NCI-H2107 treated with DMSO at 0.1 percent for 48 hours (cell line): ENCODE data around the gene BTBD9.

Experiments used
- DNase-seq: peaks from one replicate; lab custom pipeline; 2025; ENCODE audit not compliant: unreplicated experiment; lab: John Stamatoyannopoulos, UW

The BTBD9 gene

DNA sequence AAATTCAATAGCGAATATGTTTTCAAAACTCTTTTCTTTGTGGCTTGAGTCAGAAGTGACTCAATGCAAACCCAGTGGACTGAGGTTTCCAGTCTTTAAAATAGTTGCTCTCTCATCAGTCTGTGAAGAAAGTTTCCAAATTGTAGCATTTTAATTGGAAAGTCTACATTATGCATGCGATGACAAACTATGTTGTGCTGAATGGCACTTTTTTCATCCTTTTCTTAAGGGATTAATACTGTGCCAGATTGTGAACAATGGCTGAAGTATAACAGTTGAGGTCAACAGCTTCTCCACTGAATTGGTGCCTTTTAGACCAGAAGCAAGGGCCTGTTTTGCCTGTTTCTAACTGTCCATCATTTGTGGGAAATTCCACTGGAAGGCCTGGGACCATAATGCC, 377.1 kb downstream of the BTBD9 start:
- DNase-seq: no peak

DNA sequence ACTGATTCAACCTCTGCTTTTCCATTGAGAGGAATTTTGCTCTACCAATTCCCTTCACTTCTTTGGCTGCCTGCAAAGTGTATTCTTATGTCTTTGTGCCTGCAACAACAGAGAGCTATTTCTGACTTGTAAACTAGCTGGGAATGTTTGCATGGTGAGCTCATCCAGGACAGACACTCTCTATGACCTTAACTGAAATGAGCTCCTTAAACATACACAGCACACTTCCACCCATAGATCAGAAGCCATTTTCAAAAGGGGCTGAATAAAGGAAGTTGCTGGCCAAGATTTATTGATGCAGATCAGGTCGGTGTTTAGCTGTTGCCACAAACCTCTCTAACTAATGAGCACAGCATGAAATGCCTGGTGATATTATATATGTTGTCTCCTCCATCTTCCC, 377.7 kb downstream of the BTBD9 start:
- no peak for DNase-seq

DNA sequence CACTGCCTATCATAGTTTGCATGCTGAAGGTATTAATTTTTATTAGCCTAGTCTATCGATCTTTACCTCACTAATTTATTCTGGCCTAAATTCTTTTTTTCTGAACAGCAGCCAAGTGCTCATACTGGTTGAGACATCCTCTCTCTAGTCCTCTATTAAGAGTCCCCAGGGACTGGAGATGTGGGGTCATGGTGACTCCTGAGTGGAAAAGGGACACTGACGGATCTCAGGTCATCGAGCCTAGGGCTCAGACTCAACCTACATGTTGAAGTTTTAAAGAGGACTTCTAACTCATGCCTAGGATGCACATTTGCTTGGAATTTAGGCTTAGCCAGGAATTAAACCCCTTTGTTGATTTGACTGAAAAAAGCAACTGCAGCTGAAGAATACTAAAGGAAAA, 378.1 kb downstream of the BTBD9 start:
- DNase-seq: no peak

DNA sequence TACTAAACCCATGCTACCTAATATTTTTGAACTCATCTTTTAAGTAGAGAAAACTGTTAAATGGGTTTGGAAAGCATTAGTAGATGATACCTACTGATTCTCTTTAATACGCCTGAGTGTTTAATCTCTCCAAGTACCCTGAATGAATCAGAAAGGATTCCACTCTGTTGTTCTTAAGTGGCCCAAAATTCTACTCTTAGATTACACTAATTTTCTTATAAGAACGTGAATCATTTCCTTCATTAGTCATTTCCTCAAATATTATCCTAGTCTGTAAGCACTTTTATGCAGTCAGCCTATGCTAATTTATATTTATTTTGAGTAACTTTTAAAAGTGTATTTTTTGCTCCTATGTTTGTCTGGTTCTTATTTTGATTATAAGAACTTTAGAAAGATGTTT, 380.0 kb downstream of the BTBD9 start:
- DNase-seq: no peak

DNA sequence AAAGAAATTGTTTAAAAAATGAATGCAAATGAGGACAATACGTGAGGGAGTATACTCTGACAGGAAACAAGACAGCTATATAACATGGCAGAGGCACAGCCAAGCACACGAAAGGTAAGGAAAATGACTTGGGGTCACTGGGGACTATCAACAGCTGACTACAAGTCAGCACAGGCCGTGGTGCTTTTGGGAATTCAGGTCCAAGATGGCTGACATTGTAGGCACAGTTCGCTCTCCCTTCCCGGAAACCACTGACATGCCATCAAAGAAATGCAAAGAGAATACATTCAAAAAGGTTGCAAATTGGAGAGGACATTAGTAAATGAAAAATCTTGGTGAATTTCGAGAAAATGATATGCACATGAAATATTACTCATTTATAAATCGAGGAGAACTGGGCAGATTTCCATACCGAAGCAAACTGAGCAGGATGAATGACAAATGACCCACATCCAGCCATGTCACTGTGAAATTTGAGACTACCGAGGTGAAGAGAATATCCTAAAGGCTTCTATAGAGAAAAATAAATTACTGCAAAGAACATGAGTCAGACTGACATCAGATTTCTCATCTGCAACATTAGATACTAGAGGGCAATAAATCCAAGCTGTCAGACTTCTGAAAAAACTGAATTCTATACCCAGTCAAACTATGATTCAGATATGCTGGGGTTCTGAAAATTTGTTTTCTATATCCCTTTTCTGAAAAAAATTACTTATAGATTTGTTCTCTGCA, 391.1 kb downstream of the BTBD9 start:
- DNase-seq: no peak

DNA sequence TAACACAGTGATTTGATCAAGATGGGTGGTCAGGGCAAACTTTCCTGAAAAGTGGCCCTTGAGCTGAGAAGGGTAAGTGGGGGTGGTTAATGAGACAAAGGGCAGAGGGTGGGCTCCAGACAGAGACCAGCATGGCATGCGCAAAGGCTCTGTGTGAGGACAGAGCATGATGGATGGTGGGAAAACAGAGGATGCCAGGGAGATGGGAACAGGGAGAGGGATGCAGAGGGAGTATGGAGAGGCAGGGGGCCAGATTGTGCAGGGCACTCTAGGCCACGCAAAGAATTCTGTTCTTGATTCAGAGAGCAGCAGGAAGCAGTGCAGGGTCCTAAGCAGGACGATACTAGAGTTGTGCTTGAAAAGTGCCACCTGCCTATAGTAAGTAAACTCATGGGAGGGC, 394.4 kb downstream of the BTBD9 start:
- DNase-seq: no peak

DNA sequence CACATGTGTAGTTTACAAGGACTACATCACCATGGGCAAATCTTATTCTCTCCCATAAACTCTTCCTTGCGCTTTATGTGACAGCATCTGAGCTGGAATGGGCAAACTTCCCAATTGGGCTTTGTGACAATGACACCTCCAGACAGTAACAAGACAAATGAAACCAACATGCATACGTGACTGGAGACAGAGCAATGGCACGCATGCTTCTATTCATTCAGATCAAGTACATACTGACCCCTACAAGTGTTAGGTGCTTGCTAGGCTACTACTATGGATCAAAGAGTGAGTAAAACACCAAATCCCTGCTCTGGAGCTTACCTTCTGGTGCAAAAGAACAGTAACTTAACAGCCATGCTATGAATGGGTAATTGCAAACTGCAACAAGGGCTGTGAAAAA, 394.9 kb downstream of the BTBD9 start:
- DNase-seq: no peak

DNA sequence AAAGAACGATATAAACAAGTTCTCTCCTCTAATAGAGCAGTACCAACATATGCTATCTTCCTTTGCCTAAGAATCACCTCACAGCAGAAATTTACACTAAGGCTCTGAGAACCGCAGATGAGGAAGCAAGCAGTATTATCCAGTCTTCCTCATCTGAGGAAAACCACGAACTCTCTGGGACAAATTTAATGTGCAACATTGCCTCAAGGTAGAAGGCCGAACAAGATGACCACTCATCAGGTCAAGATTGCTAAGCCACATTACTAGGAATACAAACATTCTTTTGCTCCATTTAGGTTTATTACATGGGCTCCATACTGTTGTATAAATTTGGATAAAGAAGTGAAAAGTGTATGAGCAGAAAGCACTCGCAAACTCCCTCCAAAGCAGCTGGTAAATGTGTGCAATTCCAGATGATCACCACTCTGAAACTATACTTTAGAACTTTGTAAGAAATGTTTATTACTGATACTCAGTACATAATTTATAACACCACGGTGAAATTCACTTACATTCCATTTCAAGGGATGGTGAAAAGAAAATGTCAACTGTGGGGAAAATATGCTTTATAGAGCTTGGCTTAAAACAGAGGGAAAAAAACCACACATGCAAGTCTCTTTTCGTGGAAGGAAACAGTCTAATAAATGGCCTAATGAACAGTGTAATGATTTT, 398.4 kb downstream of the BTBD9 start:
- no peak for DNase-seq

DNA sequence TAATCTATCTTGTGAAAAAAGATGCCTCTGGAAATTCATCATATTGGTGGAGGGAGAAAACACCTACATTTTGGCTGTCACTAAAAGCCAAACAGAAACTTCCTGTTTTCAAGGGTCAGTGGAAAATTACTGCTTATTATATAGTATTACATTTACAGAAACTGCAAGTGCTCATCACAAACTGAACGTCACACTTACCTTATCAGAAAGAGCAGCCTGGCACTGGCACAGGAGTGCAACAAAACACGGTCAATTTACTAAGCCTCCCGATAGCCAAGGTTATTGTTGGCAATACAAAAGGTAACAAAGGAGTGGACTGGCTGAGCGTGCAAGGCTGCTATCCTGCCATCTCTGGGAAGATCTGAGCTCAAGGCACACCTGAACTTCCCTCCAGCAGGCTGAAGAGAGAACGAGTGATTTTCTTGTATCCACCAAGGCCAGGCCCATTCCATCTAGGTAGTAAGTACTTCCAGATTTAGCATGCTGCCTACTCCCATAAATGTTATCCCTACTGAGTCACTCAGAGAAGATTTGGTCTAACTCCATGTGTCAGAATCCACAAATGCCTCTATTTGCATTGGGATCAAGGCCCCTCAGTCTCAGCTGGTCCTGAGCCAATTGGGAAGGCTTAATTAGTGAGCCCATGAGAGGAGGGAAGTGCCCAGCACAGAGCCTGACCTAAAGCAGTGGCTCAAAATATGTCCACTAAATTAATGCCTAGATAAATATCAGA, 399.8 kb downstream of the BTBD9 start:
- DNase-seq: peak; percentile 15

DNA sequence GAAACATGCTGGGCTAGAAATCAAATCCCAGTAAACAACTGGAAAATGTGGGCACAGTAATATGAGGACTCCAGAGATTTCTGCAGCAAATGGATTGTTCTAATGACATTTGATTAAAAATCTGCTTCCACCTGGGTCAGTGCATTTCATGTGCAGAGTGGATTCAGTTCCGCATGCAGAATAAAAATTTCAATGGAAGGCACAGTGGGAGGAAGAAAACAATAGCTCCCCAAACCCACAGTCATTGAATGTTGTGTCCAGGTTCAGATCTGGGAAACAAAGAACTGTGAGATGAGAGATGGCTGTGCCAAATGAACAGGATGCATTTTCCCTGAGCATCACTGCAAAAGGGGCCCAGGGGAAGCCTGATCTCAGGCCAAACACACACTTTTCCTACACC, 403.1 kb downstream of the BTBD9 start:
- no peak for DNase-seq

DNA sequence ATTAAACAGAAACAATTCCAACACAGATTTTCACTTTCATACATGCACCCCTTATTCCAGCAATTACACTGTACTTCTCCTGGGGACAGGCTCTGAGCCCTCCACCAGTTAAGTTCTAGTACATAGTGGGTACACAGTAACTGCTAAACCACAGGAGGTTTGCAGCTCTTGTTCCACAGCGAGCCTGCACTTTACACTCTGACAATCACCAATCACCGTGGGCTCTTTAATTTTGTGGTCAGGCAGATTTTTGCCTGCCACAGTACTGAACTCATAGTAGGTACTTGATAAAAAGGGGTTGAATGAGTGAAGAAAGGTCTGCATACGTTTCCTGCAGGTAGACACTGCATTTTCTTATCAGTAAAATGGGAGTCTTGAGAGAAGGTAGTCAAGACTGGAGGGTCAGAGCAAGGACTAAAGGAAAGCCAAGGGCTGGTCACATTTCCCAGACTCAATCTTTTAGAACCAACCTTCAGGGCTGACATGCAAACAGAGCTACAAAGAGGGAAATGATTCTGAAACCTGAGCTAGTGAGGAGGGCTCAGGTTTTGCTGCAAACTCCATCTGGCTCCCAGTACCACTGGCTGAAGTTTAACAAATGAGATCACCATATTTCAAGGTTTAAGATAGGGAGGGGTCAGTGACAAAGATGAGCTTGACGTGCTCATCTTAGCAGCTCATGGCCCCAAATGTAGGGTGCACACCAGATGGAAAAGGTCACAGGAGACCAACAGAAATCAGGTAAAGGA, 404.6 kb downstream of the BTBD9 start:
- no peak for DNase-seq

DNA sequence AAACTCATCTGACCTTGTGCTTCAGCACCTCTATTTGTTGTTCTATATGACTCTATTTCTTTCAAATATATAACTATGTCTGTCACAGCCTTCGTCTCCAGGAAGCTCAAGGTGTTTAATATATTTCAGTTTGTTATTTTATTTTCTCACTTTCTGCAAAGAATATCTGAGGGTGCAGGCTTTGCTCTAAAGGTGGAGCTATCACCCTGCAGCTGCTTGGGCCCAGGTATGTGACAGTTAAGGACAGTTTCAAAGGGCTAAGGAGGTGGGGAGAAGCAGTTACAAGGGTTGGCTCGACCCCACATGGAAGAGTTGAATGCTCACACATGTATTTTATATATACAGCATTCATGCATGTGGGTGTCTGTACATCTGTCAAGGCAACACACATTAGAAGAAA, 405.6 kb downstream of the BTBD9 start:
- DNase-seq: no peak

DNA sequence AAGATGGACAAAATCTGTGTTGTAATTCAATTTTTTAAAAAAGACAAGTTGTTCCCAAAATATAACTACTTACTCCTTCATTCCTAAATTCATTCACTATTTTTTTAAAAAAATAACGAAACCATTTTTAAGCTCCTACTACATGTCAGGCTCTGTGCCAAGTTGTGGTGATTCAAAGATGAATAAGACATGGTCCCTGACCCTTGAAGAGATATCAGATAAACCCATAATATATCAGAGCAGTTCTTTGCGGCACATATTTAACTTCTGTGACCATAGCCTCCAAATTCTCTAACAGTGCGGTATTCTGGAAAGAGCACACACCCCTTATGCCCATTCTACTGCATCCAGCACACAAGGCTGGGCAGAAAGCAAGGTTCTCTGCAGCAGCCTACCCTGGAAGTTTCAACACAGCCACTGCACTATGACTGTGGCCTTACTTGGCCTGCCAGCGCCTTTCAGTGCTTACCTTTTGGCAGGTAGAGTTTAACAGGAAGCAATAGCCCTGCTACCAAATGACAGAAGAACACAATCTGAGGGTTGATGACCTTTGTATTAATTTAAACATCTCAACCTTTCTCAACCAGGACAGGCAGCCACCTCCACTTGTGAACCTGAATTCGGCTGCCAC, 406.5 kb downstream of the BTBD9 start:
- DNase-seq: no peak

DNA sequence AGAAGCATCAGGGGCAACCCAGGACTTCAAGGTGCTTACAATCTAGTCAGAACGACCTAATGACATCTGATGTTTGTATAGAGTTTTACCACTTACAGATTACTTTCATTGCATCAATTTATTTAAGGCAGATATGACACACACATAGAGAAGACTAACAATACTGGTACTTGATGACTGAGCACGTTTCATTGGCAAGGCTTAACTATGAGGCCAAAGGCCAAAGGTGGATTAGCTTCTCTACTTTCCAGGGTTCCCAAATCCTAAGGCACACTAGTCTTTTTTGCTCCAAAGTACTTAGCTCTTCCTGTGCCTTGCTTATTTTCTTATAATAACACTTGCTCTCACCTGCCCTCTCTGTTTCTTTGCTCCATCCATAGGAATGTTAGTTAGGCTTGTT, 414.0 kb downstream of the BTBD9 start:
- DNase-seq: no peak

DNA sequence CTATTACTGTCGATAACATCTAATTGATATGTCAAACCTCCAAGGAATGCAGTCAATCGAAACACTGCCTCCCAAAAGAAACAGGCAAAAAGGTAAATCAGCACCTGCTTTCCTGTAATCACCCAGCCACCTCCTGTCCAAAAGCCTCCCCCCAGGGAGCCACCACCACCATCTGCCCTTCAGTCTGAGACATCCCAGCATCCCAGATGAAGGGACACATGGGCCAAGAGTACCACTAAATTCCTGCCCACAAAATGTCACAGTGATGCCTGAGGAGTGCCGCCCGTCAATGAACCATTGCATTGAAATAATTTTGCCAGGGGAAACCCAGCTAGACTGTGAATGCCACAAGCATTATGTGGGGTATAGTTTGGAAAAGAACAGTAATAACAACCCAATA, 418.5 kb downstream of the BTBD9 start:
- DNase-seq: no peak

DNA sequence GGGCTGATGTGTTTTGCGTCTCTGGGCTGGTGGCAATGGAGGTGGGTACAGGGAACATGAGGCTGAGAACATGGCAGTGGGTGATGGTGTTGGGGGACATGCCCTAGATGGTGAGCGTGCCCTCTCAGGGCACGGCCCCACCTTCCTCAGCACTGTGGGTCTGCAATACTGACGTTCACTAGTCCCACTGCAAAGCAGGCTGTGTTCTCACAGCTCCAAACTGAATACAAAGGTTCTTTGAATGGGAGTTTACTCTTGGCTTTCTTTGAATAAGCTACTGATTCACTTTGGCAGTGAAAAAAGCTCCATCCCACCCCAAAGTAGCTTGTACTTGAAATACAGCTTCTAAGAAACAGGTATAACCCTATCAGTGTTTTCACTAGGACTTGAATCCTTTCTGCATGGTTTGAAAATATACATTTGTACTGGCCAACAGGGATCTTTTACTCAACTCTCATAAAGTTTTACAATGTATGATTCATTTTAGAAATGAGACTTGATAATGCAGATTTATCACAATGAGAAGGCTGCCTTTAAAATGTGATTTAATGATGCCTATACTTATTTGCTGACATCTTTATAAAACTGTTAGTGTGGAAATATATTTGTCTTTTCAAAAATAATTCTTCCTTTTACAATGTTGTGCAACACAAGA, 419.5 kb downstream of the BTBD9 start:
- DNase-seq: no peak

DNA sequence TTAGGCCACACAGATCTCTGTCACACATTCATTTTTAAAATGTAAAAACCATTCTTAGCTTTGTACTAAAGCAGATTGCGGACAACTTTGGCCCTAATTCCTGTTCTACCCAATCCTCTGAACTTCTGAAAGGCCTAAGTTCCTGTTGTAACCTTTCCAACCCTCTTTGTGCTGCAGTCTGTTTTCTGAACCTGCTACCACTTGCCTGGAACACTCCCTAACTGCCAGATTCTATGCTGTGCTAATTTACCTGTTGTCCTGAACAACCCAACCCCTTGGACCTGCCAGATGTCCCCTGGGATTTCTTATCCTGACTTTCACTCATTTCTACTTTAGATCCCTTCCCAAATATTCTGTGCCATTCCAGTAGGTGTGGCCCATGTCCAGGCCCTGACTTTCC, 421.5 kb downstream of the BTBD9 start:
- DNase-seq: no peak

DNA sequence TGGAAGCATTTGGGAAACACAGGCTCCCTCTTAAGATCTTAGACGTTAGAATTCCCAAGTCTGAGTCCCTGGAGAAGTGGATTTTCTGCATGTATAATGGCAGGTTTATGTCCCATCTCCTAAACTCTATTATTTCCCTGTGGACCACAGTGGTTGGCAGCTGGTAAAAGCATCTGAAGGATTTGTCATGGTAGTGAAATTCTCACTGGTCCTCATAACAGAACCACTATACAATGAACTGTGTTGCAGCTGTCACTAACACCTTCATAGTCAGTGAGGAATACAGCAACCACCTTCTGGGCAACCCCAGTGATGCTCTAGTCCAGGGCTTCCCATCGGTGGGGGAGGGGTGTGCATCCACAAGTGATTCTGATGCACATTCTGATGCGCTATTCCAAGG, 423.3 kb downstream of the BTBD9 start:
- no peak for DNase-seq

DNA sequence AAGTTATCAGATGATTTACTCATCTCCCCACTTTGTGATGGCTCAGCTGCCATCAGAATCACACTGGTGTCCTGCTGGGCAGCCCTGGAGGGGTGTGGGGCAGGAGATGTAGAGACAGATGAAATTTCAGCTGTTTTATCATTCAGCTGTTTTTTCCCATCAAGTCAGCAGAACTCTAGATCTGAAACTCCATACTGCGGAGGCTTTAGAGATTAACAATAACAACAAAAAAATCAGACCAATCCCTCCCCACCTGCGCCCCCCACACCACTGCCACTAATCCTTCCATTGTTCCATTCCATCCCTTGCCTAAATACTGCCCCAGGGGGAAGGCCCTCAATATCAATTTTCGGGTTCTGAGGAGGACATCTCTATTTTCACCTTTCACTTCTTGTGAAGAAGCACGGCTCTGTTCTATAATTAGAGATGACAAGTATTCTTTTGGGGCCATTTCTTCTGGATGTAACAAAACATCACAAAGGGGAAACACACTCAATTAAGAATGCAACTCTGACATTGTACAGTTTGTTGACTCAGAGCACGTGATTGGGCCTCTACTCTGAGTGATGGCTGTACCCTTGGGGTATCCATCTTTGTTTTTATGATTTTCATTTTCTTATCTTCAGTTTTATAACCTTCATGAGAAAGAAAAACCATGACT, 423.9 kb downstream of the BTBD9 start:
- no peak for DNase-seq

DNA sequence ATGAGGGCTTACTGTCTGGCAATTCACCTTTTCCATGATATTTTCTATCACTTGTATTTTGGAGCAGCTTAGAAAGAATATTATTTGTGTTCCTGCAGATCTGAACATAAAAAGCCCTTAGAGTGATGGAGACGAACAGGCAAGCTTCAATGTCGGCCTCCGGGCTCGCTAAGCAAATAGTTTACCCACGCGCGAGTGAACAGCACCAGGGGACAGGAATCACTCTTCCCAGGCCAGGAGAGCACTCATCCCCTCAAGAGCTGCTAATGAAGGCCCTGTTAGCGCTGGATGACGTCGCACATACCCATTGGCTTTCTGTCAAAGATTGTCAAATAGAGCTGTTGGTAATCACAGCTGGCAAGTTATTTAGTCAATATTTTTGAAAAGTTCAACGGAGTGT, 424.5 kb downstream of the BTBD9 start:
- DNase-seq: peak; percentile 35
